ENCODE measurements around the gene HM13.
A peak's percentile ranks its signal among the peaks of the same experiment; 100 is the strongest.
"Not testable (repeated sequence)": the region's sequence is repeated elsewhere in the genome, so short reads cannot be mapped to it uniquely, and the experiment has no call there.

The HM13 gene, protein sequence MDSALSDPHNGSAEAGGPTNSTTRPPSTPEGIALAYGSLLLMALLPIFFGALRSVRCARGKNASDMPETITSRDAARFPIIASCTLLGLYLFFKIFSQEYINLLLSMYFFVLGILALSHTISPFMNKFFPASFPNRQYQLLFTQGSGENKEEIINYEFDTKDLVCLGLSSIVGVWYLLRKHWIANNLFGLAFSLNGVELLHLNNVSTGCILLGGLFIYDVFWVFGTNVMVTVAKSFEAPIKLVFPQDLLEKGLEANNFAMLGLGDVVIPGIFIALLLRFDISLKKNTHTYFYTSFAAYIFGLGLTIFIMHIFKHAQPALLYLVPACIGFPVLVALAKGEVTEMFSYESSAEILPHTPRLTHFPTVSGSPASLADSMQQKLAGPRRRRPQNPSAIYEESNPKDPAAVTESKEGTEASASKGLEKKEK

DNA sequence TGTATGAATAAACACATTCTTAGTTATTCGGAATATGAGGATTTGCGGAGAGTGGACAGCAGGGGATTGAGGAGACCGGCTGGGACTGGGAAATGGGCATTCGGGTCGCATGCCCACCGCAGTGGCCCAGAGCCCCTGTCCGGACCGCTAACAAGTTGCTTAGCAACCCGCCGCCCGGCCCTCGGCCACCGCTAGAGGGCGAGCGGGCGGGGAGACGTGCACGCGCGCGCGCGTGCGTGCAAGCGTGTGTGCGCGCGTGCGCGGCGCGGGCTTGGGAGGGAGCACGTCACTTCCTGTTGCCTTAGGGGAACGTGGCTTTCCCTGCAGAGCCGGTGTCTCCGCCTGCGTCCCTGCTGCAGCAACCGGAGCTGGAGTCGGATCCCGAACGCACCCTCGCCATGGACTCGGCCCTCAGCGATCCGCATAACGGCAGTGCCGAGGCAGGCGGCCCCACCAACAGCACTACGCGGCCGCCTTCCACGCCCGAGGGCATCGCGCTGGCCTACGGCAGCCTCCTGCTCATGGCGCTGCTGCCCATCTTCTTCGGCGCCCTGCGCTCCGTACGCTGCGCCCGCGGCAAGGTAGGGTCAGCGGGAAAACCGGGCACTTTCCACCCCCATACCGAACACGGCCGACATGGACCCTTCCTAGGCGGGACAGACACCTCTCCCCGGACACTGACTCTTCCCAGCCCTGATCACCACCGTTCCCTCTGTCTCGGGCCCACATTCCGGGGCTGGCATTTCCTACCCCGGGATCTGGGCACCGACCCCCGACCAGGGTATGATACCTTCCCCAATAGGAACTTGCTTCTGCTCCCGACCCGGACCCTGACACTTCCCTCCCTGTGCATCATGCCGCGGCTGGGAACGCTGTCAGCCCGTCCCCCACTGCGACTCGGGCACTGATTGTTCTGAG lies at the start of gene HM13:
Gene HM13, plus strand, starts transcription at position 289 of the 918 bp plus-strand sequence. Its CDS starts 110 bp downstream, at position 399.
- ATAC-seq: peak; percentile 88
- Mint-ChIP-seq H3K4me1 (peaks cover 7% of the 10 kb centered on the region), H3K4me3 (peak within 1 kb of the TSS in 1 of 2 donors; percentile 74), H3K27ac (peak within 1 kb of the TSS; percentile 55 to 75), H3K27me3 (peaks cover 1% of the 10 kb centered on the region), H3K9me3 (no peaks in the 10 kb centered on the region)
- peak; percentile 85 to 88 for DNase-seq

DNA sequence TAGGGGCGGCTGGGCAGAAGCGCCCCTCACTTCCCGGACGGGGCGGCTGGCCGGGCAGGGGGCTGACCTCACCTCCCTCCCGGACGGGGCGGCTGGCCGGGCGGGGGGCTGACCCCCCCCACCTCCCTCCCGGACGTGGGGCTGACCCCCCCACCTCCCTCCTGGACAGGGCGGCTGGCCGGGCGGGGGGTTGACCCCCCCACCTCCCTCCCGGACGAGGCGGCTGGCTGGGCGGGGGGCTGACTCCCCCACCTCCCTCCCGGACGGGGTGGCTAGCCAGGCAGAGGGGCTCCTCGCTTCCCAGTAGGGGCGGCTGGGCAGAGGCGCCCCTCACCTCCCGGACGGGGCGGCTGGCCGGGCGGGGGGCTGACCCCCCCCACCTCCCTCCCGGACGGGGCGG lies 43.3 kb upstream of the HM13 start:
- H3K9me3 Mint-ChIP-seq, DNase-seq, ATAC-seq, H3K4me3 Mint-ChIP-seq, H3K27ac Mint-ChIP-seq: not testable (repeated sequence)
- peaks cover 41% of the 10 kb centered on the region for H3K27me3 Mint-ChIP-seq
- peaks cover 19% of the 10 kb centered on the region for H3K4me1 Mint-ChIP-seq

DNA sequence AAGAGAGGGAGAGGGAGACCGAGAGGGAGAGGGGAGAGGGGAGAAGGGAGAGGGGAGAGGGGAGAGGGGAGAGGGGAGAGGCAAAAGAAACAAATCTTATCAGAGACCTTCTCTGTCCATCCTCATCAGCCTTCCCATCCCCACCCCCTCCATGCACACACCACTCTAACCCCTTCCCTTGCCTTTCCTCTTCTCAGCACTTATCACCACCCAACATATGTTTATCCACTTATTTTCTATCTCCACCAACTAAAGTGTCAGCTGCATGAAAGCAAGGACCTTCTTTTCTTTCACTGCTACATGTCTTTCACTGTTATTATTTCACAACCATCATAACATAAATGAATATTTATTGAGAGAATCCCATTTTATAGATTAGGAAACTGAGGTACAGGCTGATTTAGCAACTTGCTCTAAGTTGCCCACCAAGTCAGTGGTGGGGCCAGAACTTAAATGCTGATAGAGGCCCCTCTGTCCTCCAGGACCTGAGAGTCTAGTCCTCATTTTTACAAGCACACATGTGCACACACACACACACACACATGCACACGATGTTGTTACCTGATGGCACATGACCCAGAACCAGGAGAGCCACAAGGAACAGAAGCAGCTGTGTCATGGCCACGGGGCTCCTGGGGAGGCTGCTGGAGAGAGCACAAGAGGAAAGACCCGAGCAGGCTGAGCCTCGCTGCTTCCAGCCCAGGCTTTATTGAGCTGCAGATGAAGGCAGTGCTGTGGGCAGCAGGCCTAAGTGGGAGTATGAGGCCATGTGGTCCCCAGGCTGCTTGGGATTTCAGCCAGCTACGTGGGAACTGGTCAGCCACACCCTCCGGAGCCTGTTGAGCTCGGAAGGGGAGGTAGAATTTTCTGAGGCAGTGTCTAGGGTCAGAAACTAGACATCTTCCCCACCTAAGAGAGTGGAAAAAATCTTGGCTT lies 41.6 kb upstream of the HM13 start:
- H3K27me3 Mint-ChIP-seq: peaks cover 58% of the 10 kb centered on the region
- H3K4me1 Mint-ChIP-seq: peaks cover 20% of the 10 kb centered on the region
- ATAC-seq: no peak

DNA sequence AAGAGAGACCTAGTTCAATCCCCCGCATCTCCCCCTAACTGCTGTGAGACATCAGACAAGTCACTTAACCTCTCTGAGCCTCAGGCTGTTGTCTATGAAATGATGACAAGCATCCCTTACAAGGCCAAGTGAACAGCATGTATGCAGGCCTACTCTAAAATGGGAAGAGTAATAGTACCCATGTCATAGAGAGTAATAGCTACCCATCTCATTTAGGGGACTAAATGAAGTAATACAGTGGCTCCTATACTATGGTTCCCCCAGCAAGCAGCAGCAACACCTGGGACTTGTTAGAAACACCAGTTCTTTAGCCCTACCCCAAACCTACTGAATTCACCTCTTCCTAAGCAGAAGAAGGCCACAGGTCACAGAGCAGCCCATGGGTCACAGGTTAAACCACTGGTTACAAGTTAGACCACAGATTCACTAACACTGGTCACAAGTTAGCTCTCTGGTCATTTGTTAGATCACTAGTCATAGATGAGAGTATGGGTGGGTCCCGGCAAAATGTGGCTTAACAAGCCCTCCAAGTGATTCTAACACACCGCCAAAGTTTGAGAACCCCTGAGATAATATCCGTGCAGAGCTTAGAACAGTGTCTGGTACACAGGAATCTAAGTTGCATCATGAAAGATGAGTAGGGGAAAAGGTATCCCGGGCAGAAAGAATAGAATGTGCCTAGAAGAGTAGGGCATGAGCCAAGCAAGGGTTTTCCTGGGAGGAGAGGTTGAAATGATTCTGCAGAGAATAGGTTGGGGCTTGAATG lies 40.7 kb upstream of the HM13 start:
- Mint-ChIP-seq H3K4me3 (no peak overlapping the region), H3K27ac (no peak overlapping the region)

More for the DNA sequence above, 41.6 kb upstream of the HM13 start:
- no peak for DNase-seq
- Mint-ChIP-seq H3K4me3 (no peak overlapping the region), H3K9me3 (peaks cover 0 to 5% of the 10 kb centered on the region in 2 donors), H3K27ac (no peak overlapping the region)

DNA sequence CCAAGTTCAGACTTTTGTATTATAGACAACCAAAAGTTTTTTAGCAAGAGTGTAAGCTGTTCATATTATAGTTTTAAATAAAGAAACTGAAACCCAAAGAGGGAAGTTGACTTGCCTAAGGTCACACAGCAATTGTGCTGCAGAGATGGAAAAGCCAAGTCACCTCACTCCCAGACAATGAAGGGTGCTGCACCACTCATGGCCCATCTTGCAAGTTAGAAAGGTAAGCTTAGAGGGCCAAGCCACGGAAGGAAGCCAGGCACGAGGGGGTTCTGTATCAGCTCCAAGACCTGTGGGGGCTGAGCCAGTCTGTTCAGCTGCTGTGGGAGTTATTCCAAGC lies 40.2 kb upstream of the HM13 start:
- H3K4me1 Mint-ChIP-seq: peaks cover 20% of the 10 kb centered on the region
- DNase-seq: no peak
- peaks cover 62% of the 10 kb centered on the region for H3K27me3 Mint-ChIP-seq
- H3K4me3 Mint-ChIP-seq: peak overlapping the region in 1 of 2 donors; percentile 29
- peaks cover 0 to 5% of the 10 kb centered on the region in 2 donors for H3K9me3 Mint-ChIP-seq
- no peak for ATAC-seq
- H3K27ac Mint-ChIP-seq: no peak overlapping the region

More for the DNA sequence above, 40.7 kb upstream of the HM13 start:
- H3K9me3 Mint-ChIP-seq: peaks cover 0 to 5% of the 10 kb centered on the region in 2 donors
- peaks cover 59% of the 10 kb centered on the region for H3K27me3 Mint-ChIP-seq
- peaks cover 20% of the 10 kb centered on the region for H3K4me1 Mint-ChIP-seq
- DNase-seq (no peak), ATAC-seq (no peak)

DNA sequence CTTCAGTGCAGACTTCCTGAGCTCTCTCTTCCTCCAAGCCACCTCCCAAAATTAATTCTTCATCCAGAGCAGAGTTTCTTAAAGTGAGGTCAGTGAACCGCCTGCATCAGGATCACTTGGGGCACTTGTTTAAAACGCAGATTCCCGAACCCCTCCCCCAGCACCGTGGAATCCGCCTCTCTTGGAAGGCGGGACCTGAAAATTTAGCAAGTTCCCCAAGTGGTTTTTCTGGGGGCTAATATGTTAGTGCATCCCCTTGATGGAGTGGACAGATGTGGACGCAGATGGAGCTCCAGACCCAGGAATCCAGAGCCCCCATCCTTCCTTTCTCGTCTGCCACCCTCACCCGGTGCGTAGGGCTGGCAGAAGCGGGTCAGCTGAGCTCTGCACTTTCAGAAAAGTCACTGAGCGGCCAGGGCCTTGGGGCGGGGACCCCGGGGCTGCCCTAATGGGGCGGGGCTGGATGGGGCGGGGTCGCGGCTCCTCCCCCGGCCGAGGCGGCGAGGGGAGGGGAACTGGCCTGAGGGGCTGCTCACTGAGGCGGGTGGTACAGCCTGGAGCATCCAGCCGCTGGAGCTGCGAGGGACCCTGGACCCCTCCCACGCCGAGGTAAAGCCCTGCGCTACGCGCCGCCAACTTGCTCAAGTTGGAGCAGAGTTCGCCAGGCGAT lies 39.3 kb upstream of the HM13 start, which contains the start of the genes DEFB124 and REM1:
Gene DEFB124, minus strand, starts transcription at position 370 of the 670 bp plus-strand sequence. CDS start 2,114 bp downstream, outside the sequence.
Gene REM1, plus strand, starts transcription at position 531 of the 670 bp plus-strand sequence. CDS start 1,158 bp downstream, outside the sequence.
- peaks cover 0 to 5% of the 10 kb centered on the region in 2 donors for H3K9me3 Mint-ChIP-seq
- ATAC-seq: peak; percentile 19
- peak within 1 kb of the TSS in 1 of 2 donors; percentile 52 for H3K4me3 Mint-ChIP-seq
- H3K27ac Mint-ChIP-seq: no peak within 1 kb of the TSS
- peaks cover 67% of the 10 kb centered on the region for H3K27me3 Mint-ChIP-seq
- peaks cover 20% of the 10 kb centered on the region for H3K4me1 Mint-ChIP-seq
- no peak for DNase-seq

DNA sequence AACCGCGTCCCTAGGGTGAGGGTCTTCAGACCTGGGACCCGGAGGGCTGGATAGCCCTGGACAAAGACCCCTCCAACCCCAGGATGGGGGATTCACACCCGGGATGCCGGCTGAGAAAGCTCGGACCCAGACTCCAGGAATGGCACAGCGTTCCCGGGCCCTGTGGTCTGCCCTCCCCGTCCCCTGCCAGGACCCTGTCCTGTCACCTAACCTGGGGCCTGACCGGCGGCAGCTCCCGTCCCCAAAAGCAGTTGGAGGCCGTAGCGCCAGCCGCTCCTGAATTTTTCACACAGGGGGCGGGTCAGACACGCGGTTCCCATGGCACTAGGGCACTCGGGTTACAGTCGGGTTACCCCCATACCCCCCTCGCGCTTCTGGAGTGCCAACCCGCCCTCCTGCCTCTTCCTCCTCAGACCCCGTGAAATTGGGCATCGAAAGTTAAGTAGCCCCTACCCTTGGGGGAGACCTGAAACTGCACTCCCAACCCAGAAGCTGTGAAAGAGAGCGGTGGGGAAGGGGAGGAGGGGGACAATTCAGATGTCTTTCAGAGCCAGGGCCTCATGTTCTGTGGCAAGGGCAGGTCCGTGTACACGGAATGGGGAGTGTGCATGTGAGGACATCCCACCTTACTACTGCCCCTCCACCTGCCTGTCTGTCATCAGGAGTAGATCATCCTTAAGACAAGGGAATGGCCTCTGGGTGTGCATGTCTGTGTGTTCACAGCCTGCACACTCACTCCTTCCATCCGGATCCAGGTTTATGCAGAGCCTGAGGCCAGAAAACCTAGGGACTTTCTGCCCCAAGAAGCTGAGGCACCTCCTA lies 38.6 kb upstream of the HM13 start:
- H3K4me1 Mint-ChIP-seq: peaks cover 20% of the 10 kb centered on the region
- peak overlapping the region in 1 of 2 donors; percentile 46 for H3K4me3 Mint-ChIP-seq
- ATAC-seq: peak; percentile 13
- no peak for DNase-seq
- H3K27me3 Mint-ChIP-seq: peaks cover 67% of the 10 kb centered on the region
- no peak overlapping the region for H3K27ac Mint-ChIP-seq
- H3K9me3 Mint-ChIP-seq: peaks cover 0 to 5% of the 10 kb centered on the region in 2 donors

DNA sequence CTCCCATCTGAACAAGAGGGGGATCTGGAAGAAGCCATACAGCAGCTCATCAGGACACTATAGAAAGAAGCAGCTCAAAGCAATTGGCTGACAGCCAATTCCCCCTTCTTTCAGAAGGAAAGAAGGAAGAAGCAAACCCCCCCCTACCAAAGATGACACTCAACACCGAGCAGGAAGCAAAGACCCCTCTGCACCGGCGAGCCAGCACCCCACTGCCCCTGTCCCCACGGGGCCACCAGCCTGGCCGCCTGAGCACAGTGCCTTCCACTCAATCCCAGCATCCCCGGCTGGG lies 38.0 kb upstream of the HM13 start:
- ATAC-seq: no peak
- no peak overlapping the region for H3K4me3 Mint-ChIP-seq
- no peak for DNase-seq
- H3K27me3 Mint-ChIP-seq: peaks cover 71% of the 10 kb centered on the region
- H3K27ac Mint-ChIP-seq: no peak overlapping the region
- peaks cover 20% of the 10 kb centered on the region for H3K4me1 Mint-ChIP-seq
- peaks cover 0 to 5% of the 10 kb centered on the region in 2 donors for H3K9me3 Mint-ChIP-seq

DNA sequence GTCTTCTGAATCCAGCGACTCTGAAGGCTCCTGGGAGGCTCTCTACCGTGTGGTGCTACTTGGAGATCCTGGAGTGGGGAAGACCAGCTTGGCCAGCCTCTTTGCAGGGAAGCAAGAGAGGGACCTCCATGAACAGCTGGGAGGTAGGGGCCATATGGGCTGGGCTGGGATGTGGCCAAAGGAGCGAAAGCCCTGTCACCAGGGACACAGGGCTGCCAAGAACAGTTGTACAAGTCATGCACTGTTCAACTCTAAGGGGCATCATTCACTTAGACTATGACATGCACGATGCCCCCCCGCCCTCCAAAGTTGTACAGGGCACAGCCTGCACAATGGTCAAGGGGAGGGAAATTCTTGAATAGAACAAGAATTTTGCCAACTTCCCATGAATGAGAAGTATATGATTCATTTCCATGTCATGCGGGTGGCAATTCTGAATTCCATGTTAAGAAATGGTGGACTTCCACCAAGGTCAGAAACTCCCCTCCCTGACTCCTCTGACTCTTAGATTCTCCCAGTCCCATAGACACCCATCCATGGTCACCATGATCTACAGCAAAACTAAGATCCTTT lies 37.5 kb upstream of the HM13 start:
- peaks cover 0 to 5% of the 10 kb centered on the region in 2 donors for H3K9me3 Mint-ChIP-seq
- H3K27me3 Mint-ChIP-seq: peaks cover 76% of the 10 kb centered on the region
- no peak overlapping the region for H3K27ac Mint-ChIP-seq
- peaks cover 20% of the 10 kb centered on the region for H3K4me1 Mint-ChIP-seq
- DNase-seq (no peak), ATAC-seq (no peak)
- H3K4me3 Mint-ChIP-seq: no peak overlapping the region

DNA sequence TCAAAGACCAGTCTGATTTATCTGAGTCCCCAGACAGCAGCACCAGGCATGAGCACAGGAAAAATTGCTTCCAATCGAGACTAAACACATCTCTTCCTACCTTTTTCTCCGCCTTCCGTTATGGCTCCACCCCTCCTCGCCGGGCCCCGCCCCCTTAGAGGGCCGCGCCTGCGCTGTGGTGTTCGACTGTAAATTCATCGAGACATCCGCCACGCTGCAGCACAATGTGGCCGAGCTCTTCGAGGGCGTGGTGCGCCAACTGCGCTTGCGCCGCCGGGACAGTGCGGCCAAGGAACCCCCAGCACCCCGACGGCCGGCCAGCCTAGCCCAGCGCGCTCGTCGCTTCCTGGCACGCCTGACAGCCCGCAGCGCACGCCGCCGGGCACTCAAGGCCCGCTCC lies 30.2 kb upstream of the HM13 start:
- no peak for DNase-seq
- no peaks in the 10 kb centered on the region for H3K9me3 Mint-ChIP-seq
- peaks cover 67% of the 10 kb centered on the region for H3K27me3 Mint-ChIP-seq
- no peak overlapping the region for H3K27ac Mint-ChIP-seq
- H3K4me3 Mint-ChIP-seq: peak overlapping the region in 1 of 2 donors; percentile 9
- peaks cover 15% of the 10 kb centered on the region for H3K4me1 Mint-ChIP-seq
- ATAC-seq: no peak

DNA sequence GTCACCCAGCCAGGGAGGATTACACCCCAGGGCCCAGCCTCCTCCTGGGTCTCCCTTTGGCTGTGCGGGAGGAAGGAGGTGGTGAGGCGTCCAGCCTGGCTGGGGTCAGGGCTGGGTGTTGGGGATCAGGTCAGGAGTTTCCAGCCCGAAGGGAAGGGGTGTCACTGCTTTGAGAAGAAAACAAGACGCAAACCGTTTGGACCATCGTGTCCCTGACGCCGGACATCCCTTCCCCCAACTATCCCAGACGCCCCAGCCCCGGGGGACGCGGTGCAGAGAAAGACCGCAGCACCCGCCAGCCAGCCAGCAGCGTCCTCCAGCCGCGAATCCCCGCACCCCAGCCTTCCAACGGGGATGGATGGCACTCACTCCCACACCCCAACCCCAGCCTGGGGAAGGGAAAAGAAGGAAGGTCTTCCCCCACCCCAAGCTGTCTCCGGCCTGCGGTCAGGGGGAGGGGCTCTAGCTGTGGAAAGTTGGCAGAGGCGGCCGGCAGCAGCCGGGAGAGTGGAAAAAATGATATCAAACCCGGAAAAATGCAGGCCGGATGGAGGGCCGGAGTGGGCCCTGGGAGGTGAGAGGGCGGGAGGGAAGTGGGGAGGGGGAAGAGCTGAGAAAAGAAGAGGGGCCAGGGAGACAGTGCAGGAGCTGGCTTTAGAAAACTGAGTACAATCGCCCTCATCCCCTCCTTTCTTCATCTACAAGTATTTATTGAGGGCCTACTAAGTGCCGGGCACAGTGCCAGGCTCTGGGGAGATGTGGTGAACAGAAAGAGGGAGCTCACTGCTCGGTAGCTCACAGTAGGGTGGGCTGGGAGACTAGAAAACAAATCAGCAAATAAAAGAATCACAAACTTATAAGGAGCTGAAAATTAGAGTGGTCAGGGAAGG lies 28.5 kb upstream of the HM13 start:
- H3K9me3 Mint-ChIP-seq: no peaks in the 10 kb centered on the region
- peaks cover 15% of the 10 kb centered on the region for H3K4me1 Mint-ChIP-seq
- peaks cover 69% of the 10 kb centered on the region for H3K27me3 Mint-ChIP-seq
- ATAC-seq (peak; percentile 33), DNase-seq (no peak)
- H3K27ac Mint-ChIP-seq: peak overlapping the region; percentile 14 to 76
- peak overlapping the region; percentile 14 to 50 for H3K4me3 Mint-ChIP-seq

DNA sequence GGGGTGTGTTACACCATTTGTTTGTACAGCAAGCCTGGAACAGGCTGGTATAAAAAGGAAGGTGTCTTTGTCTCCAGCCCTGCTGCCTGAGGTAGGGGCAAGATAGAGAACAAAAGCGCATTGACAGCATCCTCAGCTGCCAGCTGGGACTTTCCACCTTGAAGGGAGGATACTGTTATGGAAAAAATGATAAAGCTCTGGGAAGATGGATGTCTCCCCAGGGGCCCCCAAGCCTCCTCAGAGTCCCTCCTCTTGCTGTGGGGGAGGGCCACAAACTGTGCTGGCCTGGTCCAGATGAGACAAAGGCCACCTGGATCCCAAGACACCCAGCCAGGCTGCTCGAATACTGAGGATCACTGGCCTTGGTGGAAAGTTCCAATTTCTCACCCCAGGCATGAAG lies 26.1 kb upstream of the HM13 start:
- Mint-ChIP-seq H3K4me1 (peaks cover 15% of the 10 kb centered on the region), H3K27me3 (peaks cover 48% of the 10 kb centered on the region), H3K27ac (no peak overlapping the region), H3K9me3 (no peaks in the 10 kb centered on the region), H3K4me3 (no peak overlapping the region)
- ATAC-seq: no peak
- no peak for DNase-seq
